Neuron (in vitro differentiated cells): ENCODE results near the gene WNT7B.

Experiments
- H2AFZ ChIP-seq: one replicate; pipeline ENCODE4 v1.6.1; 2013; ENCODE audit warnings: low read depth, mild to moderate bottlenecking, inconsistent platforms, low read length, moderate library complexity
- H3K27me3 ChIP-seq: one replicate; pipeline ENCODE4 v1.6.1; 2013; ENCODE audit warnings: low read length; ENCODE audit not compliant: insufficient read depth
- H3K36me3 ChIP-seq: one replicate; pipeline ENCODE4 v1.6.1; 2013; ENCODE audit warnings: low read length; ENCODE audit not compliant: insufficient read depth
- H3K4me1 ChIP-seq: one replicate; pipeline ENCODE4 v1.6.1; 2013; ENCODE audit warnings: low read length; ENCODE audit not compliant: insufficient read depth
- H3K4me3 ChIP-seq: 2 replicates; pipeline ENCODE4 v1.5.1; 2013; ENCODE audit warnings: mild to moderate bottlenecking, low read length, moderate library complexity
- H3K9me3 ChIP-seq: one replicate; pipeline ENCODE4 v1.6.1; 2013; ENCODE audit warnings: low read length

The WNT7B gene

DNA sequence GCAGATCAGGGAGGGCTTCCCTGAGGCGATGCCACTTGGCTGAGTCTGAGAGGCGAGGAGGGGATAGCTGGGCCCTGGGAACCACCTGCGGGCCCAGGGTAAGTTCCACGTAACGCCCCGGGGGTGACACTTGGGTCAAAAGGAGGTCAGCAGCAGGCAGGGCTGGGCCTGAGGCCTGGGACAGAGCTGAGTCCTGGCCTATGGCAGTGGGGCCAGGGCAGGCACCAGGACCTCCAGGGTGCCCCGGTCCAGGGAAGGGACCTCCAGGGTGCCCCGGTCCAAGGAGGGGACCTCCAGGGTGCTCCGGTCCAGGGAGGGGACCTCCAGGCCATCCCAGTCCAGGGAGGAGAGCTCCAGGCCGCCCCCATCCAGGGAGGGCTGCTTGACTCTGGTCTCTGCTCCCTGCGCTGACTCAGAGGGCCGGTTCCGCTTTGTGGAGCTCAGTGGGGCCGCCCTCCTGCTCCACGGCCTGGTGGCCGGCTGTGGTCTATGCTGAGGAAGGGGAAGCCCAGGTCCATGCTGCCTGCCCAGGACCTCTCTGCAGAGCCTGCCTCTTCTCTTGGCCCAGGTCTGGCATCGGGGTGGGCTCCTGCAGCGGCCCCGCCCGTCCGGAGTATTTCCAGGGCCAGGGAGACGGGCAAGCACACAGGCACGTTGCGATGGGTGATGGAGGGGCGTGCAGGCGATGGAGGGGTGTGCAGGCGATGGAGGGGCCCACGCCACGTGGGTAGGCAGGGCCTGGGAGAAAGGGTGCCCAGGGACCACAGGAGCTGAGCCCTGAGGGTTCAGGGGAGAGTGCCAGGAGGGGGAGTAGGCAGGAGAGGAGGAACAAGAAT lies 19.5 kb upstream of the WNT7B start:
- no peaks in the 10 kb centered on the region for H3K9me3 ChIP-seq
- no peak overlapping the region for H2AFZ ChIP-seq
- H3K27me3 ChIP-seq, result no peaks in the 10 kb centered on the region
- no peaks in the 10 kb centered on the region for H3K36me3 ChIP-seq
- peaks cover 2% of the 10 kb centered on the region for H3K4me1 ChIP-seq
- no peak overlapping the region for H3K4me3 ChIP-seq

DNA sequence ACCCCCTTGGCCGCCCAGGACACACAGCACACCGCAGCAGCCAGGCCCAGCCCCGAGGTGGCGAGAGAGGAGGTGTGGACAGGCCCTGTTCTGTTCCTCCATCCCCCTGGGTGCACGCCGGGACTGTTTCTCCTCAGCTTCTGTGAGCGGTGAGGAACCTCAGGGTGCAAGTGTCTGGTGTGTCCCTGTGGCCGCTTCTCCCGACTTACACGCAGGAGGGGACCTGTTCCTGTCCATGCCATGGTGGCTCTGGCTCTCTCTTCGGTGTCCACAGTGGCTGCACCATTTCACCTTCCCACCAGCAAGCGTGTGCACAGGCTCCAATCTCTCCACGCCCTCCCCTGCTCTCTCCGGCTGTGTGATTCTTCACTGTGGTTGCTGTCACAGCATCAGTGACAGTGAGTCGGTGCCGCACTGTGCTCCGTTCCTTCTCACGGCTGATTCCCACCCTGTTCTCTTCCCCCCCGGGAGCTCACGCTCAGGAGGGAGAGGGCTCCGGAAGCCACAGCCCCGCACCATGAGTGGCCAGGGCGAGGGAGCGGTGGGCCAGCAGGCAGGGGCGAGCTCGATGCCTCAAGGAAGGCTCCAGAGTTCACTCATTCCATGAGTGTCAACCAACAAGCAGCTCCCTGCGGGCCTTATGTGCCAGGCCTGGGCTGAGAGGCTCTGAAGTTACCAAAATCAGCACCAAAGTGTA lies 18.6 kb upstream of the WNT7B start:
- no peaks in the 10 kb centered on the region for H3K36me3 ChIP-seq
- no peak overlapping the region for H2AFZ ChIP-seq
- H3K27me3 ChIP-seq, result no peaks in the 10 kb centered on the region
- peaks cover 2% of the 10 kb centered on the region for H3K4me1 ChIP-seq
- no peak overlapping the region for H3K4me3 ChIP-seq
- H3K9me3 ChIP-seq, result no peaks in the 10 kb centered on the region

GRCh38 chr22:45994491-45995404 lies 17.8 kb upstream of the WNT7B start:
- Histone ChIP-seq H2AFZ (no peak overlapping the region), H3K4me3 (no peak overlapping the region), H3K27me3 (no peaks in the 10 kb centered on the region), H3K4me1 (peaks cover 2% of the 10 kb centered on the region), H3K9me3 (no peaks in the 10 kb centered on the region), H3K36me3 (no peaks in the 10 kb centered on the region)

- Histone ChIP-seq H2AFZ (no peak overlapping the region), H3K27me3 (no peaks in the 10 kb centered on the region), H3K4me3 (no peak overlapping the region), H3K36me3 (no peaks in the 10 kb centered on the region), H3K4me1 (peaks cover 2% of the 10 kb centered on the region), H3K9me3 (no peaks in the 10 kb centered on the region)
These were observed 16.9 kb upstream of the WNT7B start for GRCh38 chr22:45993841-45994240.

DNA sequence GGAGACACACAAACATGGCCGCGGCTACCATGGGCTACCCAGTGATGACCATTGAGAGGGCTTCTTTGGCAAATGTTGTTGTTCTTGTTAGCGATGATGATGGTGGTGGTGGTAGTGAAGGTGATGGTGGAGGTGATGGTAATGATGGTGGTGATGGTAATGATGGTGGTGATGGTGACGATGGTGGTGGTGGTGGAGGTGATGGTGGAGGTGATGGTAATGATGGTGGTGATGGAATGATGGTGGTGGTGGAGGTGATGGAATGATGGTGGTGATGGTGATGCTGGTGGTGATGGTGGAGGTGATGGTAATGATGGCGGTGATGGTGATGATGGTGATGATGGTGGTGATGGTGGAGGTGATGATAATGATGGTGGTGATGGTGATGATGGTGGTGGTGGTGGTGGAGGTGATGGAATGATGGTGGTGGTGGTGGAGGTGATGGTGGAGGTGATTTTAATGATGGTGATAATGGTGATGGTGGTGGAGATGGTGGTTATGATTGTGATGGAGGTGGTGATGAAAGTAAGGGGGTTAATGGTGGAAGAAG lies 16.3 kb upstream of the WNT7B start:
- H3K4me1 ChIP-seq, result peaks cover 2% of the 10 kb centered on the region
- H2AFZ ChIP-seq, result no peak overlapping the region
- no peaks in the 10 kb centered on the region for H3K36me3 ChIP-seq
- H3K27me3 ChIP-seq, result peaks cover 6% of the 10 kb centered on the region
- H3K4me3 ChIP-seq, result no peak overlapping the region
- H3K9me3 ChIP-seq, result no peaks in the 10 kb centered on the region

DNA sequence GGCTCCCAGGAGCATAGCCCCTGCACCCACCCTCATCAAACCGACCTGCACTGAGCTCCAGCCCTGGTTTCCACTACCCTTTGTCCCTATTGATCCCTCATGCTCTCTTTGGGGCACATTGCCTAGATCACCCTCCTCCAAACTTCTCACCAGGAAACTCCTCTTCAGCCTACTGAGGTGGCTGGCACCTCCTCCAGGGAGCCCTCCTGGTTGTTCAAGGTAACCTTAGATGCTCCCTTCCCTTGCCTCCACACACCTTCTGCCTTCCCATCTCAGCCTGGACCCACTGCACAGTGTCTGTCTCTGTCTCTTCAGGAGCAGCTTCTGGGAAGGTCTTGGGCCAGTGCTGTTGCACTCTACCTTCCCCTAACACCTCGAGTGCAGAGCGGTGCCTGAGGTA lies 15.8 kb upstream of the WNT7B start:
- H3K36me3 ChIP-seq, result no peaks in the 10 kb centered on the region
- H2AFZ ChIP-seq, result no peak overlapping the region
- H3K9me3 ChIP-seq, result no peaks in the 10 kb centered on the region
- H3K4me3 ChIP-seq, result no peak overlapping the region
- H3K27me3 ChIP-seq, result peaks cover 8% of the 10 kb centered on the region
- peaks cover 2% of the 10 kb centered on the region for H3K4me1 ChIP-seq

GRCh38 chr22:45991098-45991497 lies 14.1 kb upstream of the WNT7B start:
- Histone ChIP-seq H3K4me3 (no peak overlapping the region), H3K27me3 (peaks cover 8% of the 10 kb centered on the region), H3K36me3 (no peaks in the 10 kb centered on the region), H3K9me3 (no peaks in the 10 kb centered on the region), H2AFZ (no peak overlapping the region), H3K4me1 (no peaks in the 10 kb centered on the region)

DNA sequence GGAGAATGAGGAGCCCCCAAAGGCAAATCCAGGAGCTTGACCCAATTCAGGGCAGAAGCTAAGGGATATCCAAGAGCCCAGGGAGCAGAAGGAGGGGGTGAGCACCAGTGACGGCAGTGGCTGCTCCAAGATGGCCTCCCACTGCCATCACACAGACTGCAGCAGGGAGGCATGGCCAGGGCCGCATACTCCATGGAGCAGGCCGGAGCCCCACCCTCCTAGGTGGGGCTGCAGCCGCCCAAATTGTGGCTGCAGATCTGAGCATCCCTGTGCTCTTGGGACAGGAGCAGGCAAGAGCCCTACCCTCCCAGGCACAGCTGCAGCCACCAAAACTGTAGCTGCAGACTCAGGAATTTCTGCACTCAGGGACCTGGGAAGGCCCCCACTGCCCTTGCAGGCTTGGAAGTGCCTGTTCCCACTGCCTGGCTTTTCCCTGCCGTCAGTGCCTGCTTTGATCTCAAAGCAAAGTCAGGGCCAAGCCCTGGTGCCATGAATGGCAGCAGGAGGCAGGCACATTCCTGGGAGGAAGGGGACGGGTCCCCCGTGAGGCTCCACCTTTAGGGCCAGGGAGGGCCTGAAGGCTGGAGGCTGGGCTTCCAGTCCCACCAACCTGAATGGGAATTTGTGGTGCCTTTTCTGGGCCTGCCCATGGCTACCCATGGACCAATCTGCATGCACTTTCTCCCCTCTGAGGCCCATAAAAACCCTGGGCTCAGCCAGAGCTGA lies 10.3 kb upstream of the WNT7B start:
- H2AFZ ChIP-seq, result no peak overlapping the region
- H3K4me1 ChIP-seq, result no peaks in the 10 kb centered on the region
- H3K4me3 ChIP-seq, result no peak overlapping the region
- H3K36me3 ChIP-seq, result no peaks in the 10 kb centered on the region
- H3K9me3 ChIP-seq, result peaks cover 3% of the 10 kb centered on the region
- H3K27me3 ChIP-seq, result peaks cover 8% of the 10 kb centered on the region

- H3K4me1 ChIP-seq, result no peaks in the 10 kb centered on the region
- no peak overlapping the region for H2AFZ ChIP-seq
- H3K36me3 ChIP-seq, result no peaks in the 10 kb centered on the region
- H3K4me3 ChIP-seq, result no peak overlapping the region
- H3K27me3 ChIP-seq, result peaks cover 8% of the 10 kb centered on the region
- H3K9me3 ChIP-seq, result peaks cover 5% of the 10 kb centered on the region
These were observed 7.5 kb upstream of the WNT7B start for GRCh38 chr22:45984316-45984916.

DNA sequence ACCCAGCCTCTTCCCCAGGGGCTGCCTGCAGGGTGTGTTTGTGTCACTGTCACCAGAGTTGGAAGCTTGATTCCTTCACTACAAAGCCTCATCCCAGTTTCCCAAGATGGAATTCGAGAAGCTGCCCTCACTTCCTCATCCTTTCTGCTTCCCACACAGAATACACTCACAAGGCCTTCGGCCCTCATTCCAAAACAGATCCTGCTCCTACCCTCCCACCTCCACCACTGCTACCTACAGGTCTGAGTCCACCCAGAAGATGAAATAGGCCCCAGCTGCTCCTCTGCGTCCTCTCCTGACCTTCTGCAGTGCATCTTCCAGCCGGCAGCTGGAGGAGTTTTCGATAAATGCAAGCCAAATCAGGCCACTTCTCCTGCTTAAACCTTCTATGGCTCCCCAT lies 6.8 kb upstream of the WNT7B start:
- Histone ChIP-seq H2AFZ (no peak overlapping the region), H3K36me3 (no peaks in the 10 kb centered on the region), H3K4me3 (no peak overlapping the region)

DNA sequence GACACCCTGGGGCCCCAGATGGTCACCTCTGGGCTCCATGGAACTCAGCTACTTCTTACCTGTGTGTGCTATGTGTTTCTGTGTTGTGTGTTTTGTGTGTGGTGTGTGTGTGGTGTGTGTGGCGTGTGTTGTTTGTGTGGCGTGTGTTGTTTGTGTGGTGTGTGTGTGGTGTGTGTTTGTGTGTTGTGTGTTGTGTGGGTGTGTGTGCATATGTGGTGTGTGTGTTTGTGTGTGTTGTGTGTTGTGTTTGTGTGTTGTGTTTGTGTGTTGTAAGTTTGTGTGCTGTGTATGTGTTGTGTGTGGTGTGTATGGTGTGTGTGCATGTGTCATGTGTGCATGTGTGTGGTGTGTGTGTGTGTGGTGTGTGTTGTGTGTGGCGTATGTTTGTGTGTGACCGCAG lies 3.8 kb upstream of the WNT7B start:
- peaks cover 12% of the 10 kb centered on the region for H3K4me1 ChIP-seq
- no peaks in the 10 kb centered on the region for H3K36me3 ChIP-seq
- H3K4me3 ChIP-seq, result no peak overlapping the region
- H3K27me3 ChIP-seq, result peaks cover 6% of the 10 kb centered on the region
- H3K9me3 ChIP-seq, result peaks cover 5% of the 10 kb centered on the region
- H2AFZ ChIP-seq, result no peak overlapping the region

More for the DNA sequence above, 6.8 kb upstream of the WNT7B start:
- Histone ChIP-seq H3K27me3 (peaks cover 8% of the 10 kb centered on the region), H3K9me3 (peaks cover 5% of the 10 kb centered on the region), H3K4me1 (no peaks in the 10 kb centered on the region)

- H3K36me3 ChIP-seq, result no peaks in the 10 kb centered on the region
- H2AFZ ChIP-seq, result no peak overlapping the region
- H3K27me3 ChIP-seq, result peaks cover 6% of the 10 kb centered on the region
- peaks cover 5% of the 10 kb centered on the region for H3K9me3 ChIP-seq
- H3K4me3 ChIP-seq, result no peak overlapping the region
- H3K4me1 ChIP-seq, result peaks cover 13% of the 10 kb centered on the region
These were observed 3.3 kb upstream of the WNT7B start for GRCh38 chr22:45980268-45980570.
